ENCODE results near the gene SDCCAG8. TPM values are rescaled to one million over a fixed set of nuclear protein-coding genes. Genes with fewer than 3 reads are reported as not detected.
"Not testable (repeated sequence)": the region's sequence is repeated elsewhere in the genome, so short reads cannot be mapped to it uniquely, and the experiment has no call there.

Gene SDCCAG8
- total RNA-seq, 2 donors from 2014 or later: 18.5 to 20.3 TPM

- Mint-ChIP-seq H3K9me3 (no peaks in the 10 kb centered on the region), H3K4me3 (no peak overlapping the region), H3K27ac (no peak overlapping the region), H3K36me3 (peaks cover 12% of the 10 kb centered on the region), H3K27me3 (no peaks in the 10 kb centered on the region), H3K4me1 (ENCODE audit: low read depth in 2 of 2) (no peaks in the 10 kb centered on the region)
- ATAC-seq (no peak), DNase-seq (ENCODE audit: low spot score) (no peak)
Observed at GRCh38 chr1:243312952-243313634, 57.3 kb downstream of the SDCCAG8 start.

- no peak for DNase-seq (ENCODE audit: low spot score)
- peaks cover 7% of the 10 kb centered on the region for H3K36me3 Mint-ChIP-seq
- H3K4me3 Mint-ChIP-seq: no peak overlapping the region
- H3K27ac Mint-ChIP-seq: no peak overlapping the region
- H3K9me3 Mint-ChIP-seq: no peaks in the 10 kb centered on the region
- H3K4me1 Mint-ChIP-seq (ENCODE audit: low read depth in 2 of 2): no peaks in the 10 kb centered on the region
- H3K27me3 Mint-ChIP-seq: no peaks in the 10 kb centered on the region
- no peak for ATAC-seq
Observed at GRCh38 chr1:243313635-243314536, 58.0 kb downstream of the SDCCAG8 start.

GRCh38 chr1:243315455-243315854, 59.6 kb downstream of the SDCCAG8 start:
- peaks cover 4% of the 10 kb centered on the region for H3K36me3 Mint-ChIP-seq
- H3K4me1 Mint-ChIP-seq (ENCODE audit: low read depth in 2 of 2): no peaks in the 10 kb centered on the region
- H3K27me3 Mint-ChIP-seq: no peaks in the 10 kb centered on the region
- no peak overlapping the region for H3K4me3 Mint-ChIP-seq
- DNase-seq (ENCODE audit: low spot score) (no peak), ATAC-seq (no peak)
- H3K9me3 Mint-ChIP-seq: no peaks in the 10 kb centered on the region
- H3K27ac Mint-ChIP-seq: no peak overlapping the region

GRCh38 chr1:243315893-243316292, 60.1 kb downstream of the SDCCAG8 start:
- H3K36me3 Mint-ChIP-seq: peaks cover 4% of the 10 kb centered on the region
- H3K9me3 Mint-ChIP-seq: no peaks in the 10 kb centered on the region
- H3K27ac Mint-ChIP-seq: no peak overlapping the region
- H3K4me3 Mint-ChIP-seq: no peak overlapping the region
- H3K4me1 Mint-ChIP-seq (ENCODE audit: low read depth in 2 of 2): no peaks in the 10 kb centered on the region
- DNase-seq (ENCODE audit: low spot score): no peak
- H3K27me3 Mint-ChIP-seq: no peaks in the 10 kb centered on the region
- no peak for ATAC-seq

GRCh38 chr1:243316366-243316989, 60.6 kb downstream of the SDCCAG8 start:
- Mint-ChIP-seq H3K27ac (no peak overlapping the region), H3K27me3 (no peaks in the 10 kb centered on the region), H3K4me3 (no peak overlapping the region), H3K36me3 (peaks cover 4% of the 10 kb centered on the region), H3K4me1 (ENCODE audit: low read depth in 2 of 2) (no peaks in the 10 kb centered on the region), H3K9me3 (no peaks in the 10 kb centered on the region)
- ATAC-seq: no peak
- no peak for DNase-seq (ENCODE audit: low spot score)

GRCh38 chr1:243320224-243320623, 64.4 kb downstream of the SDCCAG8 start:
- H3K36me3 Mint-ChIP-seq: no peaks in the 10 kb centered on the region
- ATAC-seq: no peak
- no peak overlapping the region for H3K4me3 Mint-ChIP-seq
- no peaks in the 10 kb centered on the region for H3K27me3 Mint-ChIP-seq
- H3K9me3 Mint-ChIP-seq: no peaks in the 10 kb centered on the region
- H3K27ac Mint-ChIP-seq: no peak overlapping the region
- no peaks in the 10 kb centered on the region for H3K4me1 Mint-ChIP-seq (ENCODE audit: low read depth in 2 of 2)
- no peak for DNase-seq (ENCODE audit: low spot score)

GRCh38 chr1:243322326-243322725, 66.5 kb downstream of the SDCCAG8 start:
- Mint-ChIP-seq H3K36me3 (no peaks in the 10 kb centered on the region), H3K4me1 (ENCODE audit: low read depth in 2 of 2) (no peaks in the 10 kb centered on the region), H3K4me3 (no peak overlapping the region), H3K9me3 (no peaks in the 10 kb centered on the region), H3K27me3 (no peaks in the 10 kb centered on the region), H3K27ac (no peak overlapping the region)
- ATAC-seq (no peak), DNase-seq (ENCODE audit: low spot score) (no peak)

GRCh38 chr1:243323491-243323890, 67.7 kb downstream of the SDCCAG8 start:
- Mint-ChIP-seq H3K4me3 (no peak overlapping the region), H3K9me3 (no peaks in the 10 kb centered on the region), H3K36me3 (no peaks in the 10 kb centered on the region), H3K27me3 (no peaks in the 10 kb centered on the region), H3K4me1 (ENCODE audit: low read depth in 2 of 2) (no peaks in the 10 kb centered on the region), H3K27ac (no peak overlapping the region)
- no peak for ATAC-seq
- DNase-seq (ENCODE audit: low spot score): no peak

- no peak for DNase-seq (ENCODE audit: low spot score)
- Mint-ChIP-seq H3K9me3 (no peaks in the 10 kb centered on the region), H3K36me3 (no peaks in the 10 kb centered on the region), H3K4me3 (no peak overlapping the region), H3K27me3 (no peaks in the 10 kb centered on the region), H3K27ac (no peak overlapping the region), H3K4me1 (ENCODE audit: low read depth in 2 of 2) (no peaks in the 10 kb centered on the region)
- no peak for ATAC-seq
Observed at GRCh38 chr1:243325305-243325890, 69.6 kb downstream of the SDCCAG8 start.

GRCh38 chr1:243332440-243332839, 76.6 kb downstream of the SDCCAG8 start:
- Mint-ChIP-seq H3K4me3 (no peak overlapping the region), H3K27me3 (no peaks in the 10 kb centered on the region), H3K9me3 (no peaks in the 10 kb centered on the region), H3K36me3 (peaks cover 10% of the 10 kb centered on the region), H3K27ac (no peak overlapping the region), H3K4me1 (ENCODE audit: low read depth in 2 of 2) (peaks cover 0 to 5% of the 10 kb centered on the region in 2 donors)
- ATAC-seq: no peak
- no peak for DNase-seq (ENCODE audit: low spot score)

- Mint-ChIP-seq H3K27ac (no peak overlapping the region), H3K4me3 (no peak overlapping the region), H3K27me3 (no peaks in the 10 kb centered on the region), H3K4me1 (ENCODE audit: low read depth in 2 of 2) (peaks cover 0 to 5% of the 10 kb centered on the region in 2 donors), H3K36me3 (peaks cover 10% of the 10 kb centered on the region), H3K9me3 (no peaks in the 10 kb centered on the region)
- DNase-seq (ENCODE audit: low spot score) (no peak), ATAC-seq (no peak)
Observed at GRCh38 chr1:243335292-243335691, 79.5 kb downstream of the SDCCAG8 start.

- H3K4me1 Mint-ChIP-seq (ENCODE audit: low read depth in 2 of 2): peaks cover 0 to 5% of the 10 kb centered on the region in 2 donors
- DNase-seq (ENCODE audit: low spot score): no peak
- H3K27me3 Mint-ChIP-seq: no peaks in the 10 kb centered on the region
- ATAC-seq: no peak
- no peak overlapping the region for H3K4me3 Mint-ChIP-seq
- no peaks in the 10 kb centered on the region for H3K9me3 Mint-ChIP-seq
- no peak overlapping the region for H3K27ac Mint-ChIP-seq
- peaks cover 10% of the 10 kb centered on the region for H3K36me3 Mint-ChIP-seq
Observed at GRCh38 chr1:243336163-243336562, 80.3 kb downstream of the SDCCAG8 start.

- H3K36me3 Mint-ChIP-seq; H3K27me3 Mint-ChIP-seq; H3K9me3 Mint-ChIP-seq; H3K4me1 Mint-ChIP-seq (ENCODE audit: low read depth in 2 of 2); ATAC-seq; H3K27ac Mint-ChIP-seq; H3K4me3 Mint-ChIP-seq; DNase-seq (ENCODE audit: low spot score): not testable (repeated sequence)
Observed at GRCh38 chr1:243338848-243339247, 83.0 kb downstream of the SDCCAG8 start.

- DNase-seq (ENCODE audit: low spot score) (no peak), ATAC-seq (no peak)
- Mint-ChIP-seq H3K36me3 (no peaks in the 10 kb centered on the region), H3K27me3 (no peaks in the 10 kb centered on the region), H3K9me3 (no peaks in the 10 kb centered on the region), H3K4me3 (no peak overlapping the region), H3K27ac (no peak overlapping the region), H3K4me1 (ENCODE audit: low read depth in 2 of 2) (peaks cover 0 to 8% of the 10 kb centered on the region in 2 donors)
Observed at GRCh38 chr1:243341074-243341473, 85.2 kb downstream of the SDCCAG8 start.
